ENCODE measurements around the gene CDC14A. TPM values are rescaled to one million over a fixed set of nuclear protein-coding genes. Genes with fewer than 3 reads are reported as not detected.

The CDC14A gene
- total and polyA plus RNA-seq, 2 donors (not counting 3 experiments of a cell fraction or from before 2014, with no cell fraction given), result 3.4 to 13.9 TPM

- H3K9ac ChIP-seq (replicated peaks; ENCODE audit: extremely low read depth, insufficient read depth, low read length), result no peak overlapping the region
- FAIRE-seq (no peak), DNase-seq (ENCODE audit: low read depth, low spot score) (no peak)
- H3K9me3 ChIP-seq (replicated peaks; ENCODE audit: control insufficient read depth, insufficient read depth, low read length), result no peaks in the 10 kb centered on the region
- ChIA-PET CTCF (interaction anchor here (1.0 kb wide), 1 partner anchor 12 kb away, joined by 3 read pairs; no protein-coding TSS in a partner anchor), POLR2A (no interaction called here)
- BruUV-seq (replicated peaks), result no TSS peak
- TF ChIP-seq JUN (IDR thresholded peaks at IDR 0.05; ENCODE audit: borderline replicate concordance, insufficient read depth, insufficient read length, low read depth), result no peak
- no peaks in the 10 kb centered on the region for H3K9me1 ChIP-seq (replicated peaks; ENCODE audit: control insufficient read depth, extremely low read depth, insufficient read depth, low read length)
- H3K36me3 ChIP-seq (ENCODE audit: control insufficient read depth in 2 of 2, extremely low read depth in 1 of 2, insufficient read depth in 2 of 2, low read length in 2 of 2), result no peaks in the 10 kb centered on the region
- intact Hi-C loops (cut with micrococcal nuclease), result no loop called here
- H4K20me1 ChIP-seq (replicated peaks; ENCODE audit: control insufficient read depth, extremely low read depth, insufficient read depth, low read length), result no peaks in the 10 kb centered on the region
- H3K27me3 ChIP-seq (ENCODE audit: control insufficient read depth in 2 of 2, insufficient read depth in 2 of 2, low read length in 2 of 2), result no peaks in the 10 kb centered on the region
- H3K4me1 ChIP-seq (ENCODE audit: control insufficient read depth, extremely low read depth, insufficient read depth, low read length), result no peaks in the 10 kb centered on the region
- no peak overlapping the region for H3K27ac ChIP-seq (ENCODE audit: insufficient read depth, low read depth, low read length)
- H3K4me2 ChIP-seq (ENCODE audit: insufficient read depth, low read length), result no peak overlapping the region
- no peak overlapping the region for H2AFZ ChIP-seq (ENCODE audit: low read depth, low read length)
- dilution Hi-C loops (cut with MboI; ENCODE audit: extremely low pct_ligation_motif_present, low sequenced_read_pairs), result no loop called here
- no peaks in the 10 kb centered on the region for H3K79me2 ChIP-seq (ENCODE audit: control insufficient read depth, insufficient read depth, low read length)
- no peak overlapping the region for H3K4me3 ChIP-seq (replicated peaks in 1 of 3; ENCODE audit: insufficient read depth in 1 of 3, low read depth in 1 of 3, low read length in 3 of 3)
These were observed 180.3 kb downstream of the CDC14A start for GRCh38 chr1:100532645-100533044.

- peaks cover 15% of the 10 kb centered on the region for H3K4me1 ChIP-seq (ENCODE audit: control insufficient read depth, extremely low read depth, insufficient read depth, low read length)
- no TSS peak for BruUV-seq (replicated peaks)
- H3K27ac ChIP-seq (ENCODE audit: insufficient read depth, low read depth, low read length), result no peak overlapping the region
- ChIA-PET CTCF (no interaction called here), POLR2A (no interaction called here)
- H3K9me3 ChIP-seq (replicated peaks; ENCODE audit: control insufficient read depth, insufficient read depth, low read length), result no peaks in the 10 kb centered on the region
- DNase-seq (ENCODE audit: low read depth, low spot score) (no peak), FAIRE-seq (no peak)
- no peaks in the 10 kb centered on the region for H3K79me2 ChIP-seq (ENCODE audit: control insufficient read depth, insufficient read depth, low read length)
- H3K27me3 ChIP-seq (ENCODE audit: control insufficient read depth in 2 of 2, insufficient read depth in 2 of 2, low read length in 2 of 2), result peaks cover 0 to 6% of the 10 kb centered on the region in 2 experiments
- H2AFZ ChIP-seq (ENCODE audit: low read depth, low read length), result no peak overlapping the region
- TF ChIP-seq CTCF (IDR thresholded peaks at IDR 0.05; ENCODE audit: extremely low read depth in 1 of 2, insufficient read depth in 1 of 2, low read depth in 1 of 2, low read length in 2 of 2) (no peak), MYC (IDR thresholded peaks at IDR 0.05; ENCODE audit: low read depth, low read length) (no peak), FOS (IDR thresholded peaks at IDR 0.05; ENCODE audit: borderline replicate concordance, insufficient read depth, low read length) (no peak), EZH2 (IDR thresholded peaks at IDR 0.05; ENCODE audit: borderline replicate concordance, low read depth, low read length, severe bottlenecking) (no peak), JUN (IDR thresholded peaks at IDR 0.05; ENCODE audit: borderline replicate concordance, insufficient read depth, insufficient read length, low read depth) (no peak), POLR2AphosphoS5 (IDR thresholded peaks at IDR 0.05; ENCODE audit: insufficient read depth, low read depth, low read length) (no peak), GATA2 (IDR thresholded peaks at IDR 0.05; ENCODE audit: insufficient read depth, insufficient read length, low read depth, low read length) (no peak), POLR2A (IDR thresholded peaks at IDR 0.05; ENCODE audit: low read depth, low read length) (no peak), MAX (IDR thresholded peaks at IDR 0.05; ENCODE audit: insufficient read depth, insufficient read length) (no peak)
- no peaks in the 10 kb centered on the region for H3K9me1 ChIP-seq (replicated peaks; ENCODE audit: control insufficient read depth, extremely low read depth, insufficient read depth, low read length)
- no peak overlapping the region for H3K4me3 ChIP-seq (replicated peaks in 1 of 3; ENCODE audit: insufficient read depth in 1 of 3, low read depth in 1 of 3, low read length in 3 of 3)
- intact Hi-C loops (cut with micrococcal nuclease) (loop anchor here (5.0 kb wide), 1 partner anchor 332 kb away; no protein-coding TSS in a partner anchor), dilution Hi-C loops (cut with MboI; ENCODE audit: extremely low pct_ligation_motif_present, low sequenced_read_pairs) (no loop called here)
- H4K20me1 ChIP-seq (replicated peaks; ENCODE audit: control insufficient read depth, extremely low read depth, insufficient read depth, low read length), result no peaks in the 10 kb centered on the region
- no peak overlapping the region for H3K9ac ChIP-seq (replicated peaks; ENCODE audit: extremely low read depth, insufficient read depth, low read length)
- no peaks in the 10 kb centered on the region for H3K36me3 ChIP-seq (ENCODE audit: control insufficient read depth in 2 of 2, extremely low read depth in 1 of 2, insufficient read depth in 2 of 2, low read length in 2 of 2)
- no peak overlapping the region for H3K4me2 ChIP-seq (ENCODE audit: insufficient read depth, low read length)
These were observed 183.0 kb downstream of the CDC14A start for GRCh38 chr1:100535264-100535663.

All from endothelial cell of umbilical vein (primary cell).